ENCODE measurements around the gene OR10AD1.

DNA sequence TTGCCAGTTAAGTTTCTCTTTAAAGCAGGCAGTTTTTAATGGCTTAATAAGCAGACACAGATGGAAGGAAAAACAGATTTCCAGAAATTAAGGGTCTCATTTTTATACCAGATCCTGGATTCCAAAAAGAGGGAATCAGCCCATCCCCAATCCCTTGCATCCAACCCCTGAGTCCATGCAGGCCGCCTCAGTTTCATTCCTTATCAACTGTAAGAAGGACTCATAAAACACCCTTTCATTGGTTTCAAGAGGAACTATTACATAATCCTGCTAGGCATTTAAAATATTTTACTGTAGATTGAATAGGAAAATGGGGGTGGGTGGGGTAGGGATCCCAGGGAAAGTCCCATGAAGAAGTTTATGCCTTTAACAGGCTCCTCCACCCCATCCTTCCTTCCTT, 10.2 kb downstream of the OR10AD1 start:
- TF ChIP-seq, protein P1, sequence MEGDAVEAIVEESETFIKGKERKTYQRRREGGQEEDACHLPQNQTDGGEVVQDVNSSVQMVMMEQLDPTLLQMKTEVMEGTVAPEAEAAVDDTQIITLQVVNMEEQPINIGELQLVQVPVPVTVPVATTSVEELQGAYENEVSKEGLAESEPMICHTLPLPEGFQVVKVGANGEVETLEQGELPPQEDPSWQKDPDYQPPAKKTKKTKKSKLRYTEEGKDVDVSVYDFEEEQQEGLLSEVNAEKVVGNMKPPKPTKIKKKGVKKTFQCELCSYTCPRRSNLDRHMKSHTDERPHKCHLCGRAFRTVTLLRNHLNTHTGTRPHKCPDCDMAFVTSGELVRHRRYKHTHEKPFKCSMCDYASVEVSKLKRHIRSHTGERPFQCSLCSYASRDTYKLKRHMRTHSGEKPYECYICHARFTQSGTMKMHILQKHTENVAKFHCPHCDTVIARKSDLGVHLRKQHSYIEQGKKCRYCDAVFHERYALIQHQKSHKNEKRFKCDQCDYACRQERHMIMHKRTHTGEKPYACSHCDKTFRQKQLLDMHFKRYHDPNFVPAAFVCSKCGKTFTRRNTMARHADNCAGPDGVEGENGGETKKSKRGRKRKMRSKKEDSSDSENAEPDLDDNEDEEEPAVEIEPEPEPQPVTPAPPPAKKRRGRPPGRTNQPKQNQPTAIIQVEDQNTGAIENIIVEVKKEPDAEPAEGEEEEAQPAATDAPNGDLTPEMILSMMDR (IDR thresholded peaks at IDR 0.05): no peak
- TF ChIP-seq, protein P2, sequence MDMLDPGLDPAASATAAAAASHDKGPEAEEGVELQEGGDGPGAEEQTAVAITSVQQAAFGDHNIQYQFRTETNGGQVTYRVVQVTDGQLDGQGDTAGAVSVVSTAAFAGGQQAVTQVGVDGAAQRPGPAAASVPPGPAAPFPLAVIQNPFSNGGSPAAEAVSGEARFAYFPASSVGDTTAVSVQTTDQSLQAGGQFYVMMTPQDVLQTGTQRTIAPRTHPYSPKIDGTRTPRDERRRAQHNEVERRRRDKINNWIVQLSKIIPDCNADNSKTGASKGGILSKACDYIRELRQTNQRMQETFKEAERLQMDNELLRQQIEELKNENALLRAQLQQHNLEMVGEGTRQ (CRISPR knock-in tag; IDR thresholded peaks at IDR 0.05): no peak
- TF ChIP-seq, protein P3, sequence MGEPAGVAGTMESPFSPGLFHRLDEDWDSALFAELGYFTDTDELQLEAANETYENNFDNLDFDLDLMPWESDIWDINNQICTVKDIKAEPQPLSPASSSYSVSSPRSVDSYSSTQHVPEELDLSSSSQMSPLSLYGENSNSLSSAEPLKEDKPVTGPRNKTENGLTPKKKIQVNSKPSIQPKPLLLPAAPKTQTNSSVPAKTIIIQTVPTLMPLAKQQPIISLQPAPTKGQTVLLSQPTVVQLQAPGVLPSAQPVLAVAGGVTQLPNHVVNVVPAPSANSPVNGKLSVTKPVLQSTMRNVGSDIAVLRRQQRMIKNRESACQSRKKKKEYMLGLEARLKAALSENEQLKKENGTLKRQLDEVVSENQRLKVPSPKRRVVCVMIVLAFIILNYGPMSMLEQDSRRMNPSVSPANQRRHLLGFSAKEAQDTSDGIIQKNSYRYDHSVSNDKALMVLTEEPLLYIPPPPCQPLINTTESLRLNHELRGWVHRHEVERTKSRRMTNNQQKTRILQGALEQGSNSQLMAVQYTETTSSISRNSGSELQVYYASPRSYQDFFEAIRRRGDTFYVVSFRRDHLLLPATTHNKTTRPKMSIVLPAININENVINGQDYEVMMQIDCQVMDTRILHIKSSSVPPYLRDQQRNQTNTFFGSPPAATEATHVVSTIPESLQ (CRISPR knock-in tag; IDR thresholded peaks at IDR 0.05): no peak
- TF ChIP-seq MYBL2 (CRISPR knock-in tag; IDR thresholded peaks at IDR 0.05): no peak
- TF ChIP-seq, protein P4, sequence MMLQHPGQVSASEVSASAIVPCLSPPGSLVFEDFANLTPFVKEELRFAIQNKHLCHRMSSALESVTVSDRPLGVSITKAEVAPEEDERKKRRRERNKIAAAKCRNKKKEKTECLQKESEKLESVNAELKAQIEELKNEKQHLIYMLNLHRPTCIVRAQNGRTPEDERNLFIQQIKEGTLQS (CRISPR knock-in tag; conservative IDR thresholded peaks at IDR 0.05): no peak
- TF ChIP-seq, protein P5, sequence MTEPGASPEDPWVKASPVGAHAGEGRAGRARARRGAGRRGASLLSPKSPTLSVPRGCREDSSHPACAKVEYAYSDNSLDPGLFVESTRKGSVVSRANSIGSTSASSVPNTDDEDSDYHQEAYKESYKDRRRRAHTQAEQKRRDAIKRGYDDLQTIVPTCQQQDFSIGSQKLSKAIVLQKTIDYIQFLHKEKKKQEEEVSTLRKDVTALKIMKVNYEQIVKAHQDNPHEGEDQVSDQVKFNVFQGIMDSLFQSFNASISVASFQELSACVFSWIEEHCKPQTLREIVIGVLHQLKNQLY (CRISPR knock-in tag; IDR thresholded peaks at IDR 0.05): no peak
- no peak for TF ChIP-seq NR1H2 (CRISPR knock-in tag; IDR thresholded peaks at IDR 0.05)
- no peak for TF ChIP-seq NFYB (CRISPR knock-in tag; conservative IDR thresholded peaks at IDR 0.05; ENCODE audit: low read depth)
- TF ChIP-seq NR2C2 (CRISPR knock-in tag; IDR thresholded peaks at IDR 0.05): no peak
- TF ChIP-seq, protein P6, sequence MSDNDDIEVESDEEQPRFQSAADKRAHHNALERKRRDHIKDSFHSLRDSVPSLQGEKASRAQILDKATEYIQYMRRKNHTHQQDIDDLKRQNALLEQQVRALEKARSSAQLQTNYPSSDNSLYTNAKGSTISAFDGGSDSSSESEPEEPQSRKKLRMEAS (CRISPR knock-in tag; IDR thresholded peaks at IDR 0.05): no peak
- no peak for TF ChIP-seq ETV6 (CRISPR knock-in tag; IDR thresholded peaks at IDR 0.05)

Measured in WTC11 (cell line).